ENCODE data around the gene DNTT. TPM values are rescaled to one million over a fixed set of nuclear protein-coding genes. Genes with fewer than 3 reads are reported as not detected.

The DNTT gene
- total RNA-seq, 4 donors from 2014 or later = not detected

GRCh38 chr10:96285331-96285752 is 18.9 kb upstream of the DNTT start:
- H3K27ac ChIP-seq = no peak overlapping the region
- DNase-seq = no peak
- H3K4me1 ChIP-seq = peaks cover 0 to 26% (median 2%) of the 10 kb centered on the region in 4 donors

GRCh38 chr10:96287392-96288105 is 16.7 kb upstream of the DNTT start:
- Histone ChIP-seq H3K27ac (peak overlapping the region; percentile 56 to 82 (median 70)), H3K36me3 (no peaks in the 10 kb centered on the region), H3K27me3 (no peaks in the 10 kb centered on the region), H3K4me1 (peaks cover 0 to 26% (median 2%) of the 10 kb centered on the region in 4 donors), H3K9me3 (no peaks in the 10 kb centered on the region), H3K4me3 (peak overlapping the region in 3 of 4 donors; percentile 13 to 31 (median 15))
- TF ChIP-seq CTCF (IDR thresholded peaks at IDR 0.05) = peak in 3 of 6 experiments; percentile 27 to 30 (median 29)
- TF ChIP-seq POLR2A (IDR thresholded peaks at IDR 0.05) = no peak
- peak in 2 of 3 donors; percentile 48 to 64 for DNase-seq

More at GRCh38 chr10:96285331-96285752, 18.9 kb upstream of the DNTT start:
- Histone ChIP-seq H3K27me3 (no peaks in the 10 kb centered on the region), H3K36me3 (no peaks in the 10 kb centered on the region), H3K4me3 (no peak overlapping the region), H3K9me3 (no peaks in the 10 kb centered on the region)
- no peak for TF ChIP-seq POLR2A (IDR thresholded peaks at IDR 0.05)
- no peak for TF ChIP-seq CTCF (IDR thresholded peaks at IDR 0.05)

- no peaks in the 10 kb centered on the region for H3K36me3 ChIP-seq
- H3K27ac ChIP-seq = peak overlapping the region; percentile 55 to 75 (median 61)
- no peak for DNase-seq
- H3K9me3 ChIP-seq = no peaks in the 10 kb centered on the region
- H3K27me3 ChIP-seq = no peaks in the 10 kb centered on the region
- H3K4me1 ChIP-seq = peaks cover 0 to 26% (median 2%) of the 10 kb centered on the region in 4 donors
- H3K4me3 ChIP-seq = peak overlapping the region in 3 of 4 donors; percentile 13 to 31 (median 15)
- no peak for TF ChIP-seq CTCF (IDR thresholded peaks at IDR 0.05)
- TF ChIP-seq POLR2A (IDR thresholded peaks at IDR 0.05) = no peak
These were observed 16.0 kb upstream of the DNTT start for GRCh38 chr10:96288151-96288621.

- Histone ChIP-seq H3K4me1 (peaks cover 0 to 26% (median 2%) of the 10 kb centered on the region in 4 donors), H3K27ac (peak overlapping the region in 2 of 4 donors; percentile 56 to 66)
- TF ChIP-seq CTCF (IDR thresholded peaks at IDR 0.05) (no peak), POLR2A (IDR thresholded peaks at IDR 0.05) (no peak)
These were observed 14.9 kb upstream of the DNTT start for GRCh38 chr10:96289218-96289910.

GRCh38 chr10:96290368-96291133 is 13.7 kb upstream of the DNTT start:
- H3K36me3 ChIP-seq = no peaks in the 10 kb centered on the region
- no peak for DNase-seq

More at GRCh38 chr10:96289218-96289910, 14.9 kb upstream of the DNTT start:
- no peak for DNase-seq
- H3K4me3 ChIP-seq = no peak overlapping the region
- no peaks in the 10 kb centered on the region for H3K27me3 ChIP-seq
- no peaks in the 10 kb centered on the region for H3K36me3 ChIP-seq
- no peaks in the 10 kb centered on the region for H3K9me3 ChIP-seq

More at GRCh38 chr10:96290368-96291133, 13.7 kb upstream of the DNTT start:
- no peaks in the 10 kb centered on the region for H3K27me3 ChIP-seq
- H3K9me3 ChIP-seq = no peaks in the 10 kb centered on the region
- H3K27ac ChIP-seq = peak overlapping the region in 1 of 4 donors; percentile 66
- TF ChIP-seq POLR2A (IDR thresholded peaks at IDR 0.05) = no peak
- no peak overlapping the region for H3K4me3 ChIP-seq
- H3K4me1 ChIP-seq = peaks cover 0 to 18% (median 2%) of the 10 kb centered on the region in 4 donors

All from Peyer's patch (tissue), 4 donors.